ENCODE measurements around the gene ADAMTS2. TPM values are rescaled to one million over a fixed set of nuclear protein-coding genes. Genes with fewer than 3 reads are reported as not detected.

The ADAMTS2 gene
- total RNA-seq, 1 donor from 2014 or later, result 23.5 TPM

DNA sequence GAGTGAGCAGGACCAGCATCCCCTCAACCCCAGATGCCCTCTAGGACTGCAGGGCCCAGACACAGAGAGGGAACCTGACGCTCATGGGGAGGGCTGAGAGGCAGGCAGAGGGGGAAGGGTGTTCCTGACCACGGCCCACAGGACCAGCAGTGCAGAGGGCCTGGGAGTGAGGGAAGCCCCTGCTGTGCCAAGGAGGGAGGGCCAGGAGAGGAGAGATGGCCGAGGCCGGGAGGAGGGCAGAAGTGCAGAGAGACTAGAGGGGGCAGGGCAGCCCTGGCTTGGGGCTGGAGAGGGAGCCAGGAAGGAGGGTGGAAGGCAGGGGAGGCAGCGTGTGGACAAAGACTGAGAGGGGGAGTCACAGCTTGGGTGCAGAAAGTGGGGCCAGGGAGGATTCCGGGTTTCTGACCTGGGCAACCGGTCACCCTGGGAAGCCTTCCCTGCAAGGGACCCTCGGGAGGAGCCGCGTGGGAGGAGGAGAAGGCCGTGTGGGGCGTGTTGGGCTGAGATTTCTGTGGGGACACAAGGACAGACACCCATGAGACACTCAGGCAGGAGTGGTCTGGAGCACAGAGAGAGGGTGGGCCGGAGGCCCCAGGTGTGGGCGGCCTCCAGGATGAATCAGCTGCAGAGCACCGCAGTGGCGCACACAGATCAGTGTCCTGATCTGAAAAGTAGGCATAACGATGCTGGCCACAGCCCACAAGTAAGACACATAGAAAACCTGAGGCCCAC lies 117.5 kb downstream of the ADAMTS2 start:
- Mint-ChIP-seq H3K27me3 (ENCODE audit: unreplicated experiment) (peaks cover 10% of the 10 kb centered on the region), H3K36me3 (ENCODE audit: unreplicated experiment) (peaks cover 16% of the 10 kb centered on the region), H3K4me3 (ENCODE audit: unreplicated experiment) (no peak overlapping the region), H3K27ac (ENCODE audit: unreplicated experiment) (no peak overlapping the region), H3K9me3 (ENCODE audit: unreplicated experiment) (peaks cover 27% of the 10 kb centered on the region), H3K4me1 (ENCODE audit: low read depth, unreplicated experiment) (peaks cover 22% of the 10 kb centered on the region)
- TF ChIP-seq, protein P1, sequence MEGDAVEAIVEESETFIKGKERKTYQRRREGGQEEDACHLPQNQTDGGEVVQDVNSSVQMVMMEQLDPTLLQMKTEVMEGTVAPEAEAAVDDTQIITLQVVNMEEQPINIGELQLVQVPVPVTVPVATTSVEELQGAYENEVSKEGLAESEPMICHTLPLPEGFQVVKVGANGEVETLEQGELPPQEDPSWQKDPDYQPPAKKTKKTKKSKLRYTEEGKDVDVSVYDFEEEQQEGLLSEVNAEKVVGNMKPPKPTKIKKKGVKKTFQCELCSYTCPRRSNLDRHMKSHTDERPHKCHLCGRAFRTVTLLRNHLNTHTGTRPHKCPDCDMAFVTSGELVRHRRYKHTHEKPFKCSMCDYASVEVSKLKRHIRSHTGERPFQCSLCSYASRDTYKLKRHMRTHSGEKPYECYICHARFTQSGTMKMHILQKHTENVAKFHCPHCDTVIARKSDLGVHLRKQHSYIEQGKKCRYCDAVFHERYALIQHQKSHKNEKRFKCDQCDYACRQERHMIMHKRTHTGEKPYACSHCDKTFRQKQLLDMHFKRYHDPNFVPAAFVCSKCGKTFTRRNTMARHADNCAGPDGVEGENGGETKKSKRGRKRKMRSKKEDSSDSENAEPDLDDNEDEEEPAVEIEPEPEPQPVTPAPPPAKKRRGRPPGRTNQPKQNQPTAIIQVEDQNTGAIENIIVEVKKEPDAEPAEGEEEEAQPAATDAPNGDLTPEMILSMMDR (IDR thresholded peaks at IDR 0.05; ENCODE audit: partially characterized antibody, unreplicated experiment), result no peak
- no peak for DNase-seq

DNA sequence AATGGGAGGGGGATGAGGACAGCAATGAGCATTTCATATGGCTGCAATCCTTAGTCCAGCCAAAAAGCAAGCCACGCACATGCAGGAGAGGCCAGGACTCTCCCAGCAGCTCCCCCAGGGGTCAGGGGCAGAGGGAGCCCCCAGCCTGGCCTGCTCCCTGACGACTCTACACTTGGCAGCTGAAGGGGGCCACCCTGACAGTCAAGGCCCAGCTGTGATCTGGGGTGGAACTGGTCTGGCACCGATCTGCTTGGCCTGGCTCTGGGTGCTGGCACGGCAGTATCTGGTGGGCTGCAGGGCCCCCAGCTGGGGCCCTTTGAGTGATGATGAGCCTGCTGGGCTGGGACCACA lies 118.1 kb downstream of the ADAMTS2 start:
- Mint-ChIP-seq H3K36me3 (ENCODE audit: unreplicated experiment) (peaks cover 17% of the 10 kb centered on the region), H3K27me3 (ENCODE audit: unreplicated experiment) (peaks cover 10% of the 10 kb centered on the region), H3K4me3 (ENCODE audit: unreplicated experiment) (no peak overlapping the region), H3K9me3 (ENCODE audit: unreplicated experiment) (peaks cover 27% of the 10 kb centered on the region), H3K4me1 (ENCODE audit: low read depth, unreplicated experiment) (peaks cover 21% of the 10 kb centered on the region), H3K27ac (ENCODE audit: unreplicated experiment) (no peak overlapping the region)
- no peak for DNase-seq
- TF ChIP-seq, protein P1 (IDR thresholded peaks at IDR 0.05; ENCODE audit: partially characterized antibody, unreplicated experiment), result no peak

DNA sequence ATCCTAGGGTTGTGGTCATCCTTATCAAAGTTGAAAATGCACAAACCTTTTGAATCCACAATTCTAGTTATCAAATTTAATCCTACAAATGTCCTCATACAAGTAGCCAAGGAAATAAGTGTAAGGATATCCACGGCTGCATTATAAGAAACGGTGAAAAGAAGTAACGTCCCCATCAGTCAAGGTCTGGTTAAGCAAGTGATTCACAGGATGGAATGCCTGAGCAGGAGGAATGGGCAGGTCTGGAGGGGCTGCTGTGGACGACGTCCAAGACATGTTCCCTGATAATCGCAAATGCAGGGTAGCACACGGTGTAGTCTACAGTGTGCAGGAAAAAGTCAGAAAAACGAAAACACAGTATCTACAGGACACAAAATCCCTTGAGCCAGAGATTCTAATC lies 118.6 kb downstream of the ADAMTS2 start:
- no peak overlapping the region for H3K27ac Mint-ChIP-seq (ENCODE audit: unreplicated experiment)
- no peak overlapping the region for H3K4me3 Mint-ChIP-seq (ENCODE audit: unreplicated experiment)
- peaks cover 27% of the 10 kb centered on the region for H3K9me3 Mint-ChIP-seq (ENCODE audit: unreplicated experiment)
- H3K4me1 Mint-ChIP-seq (ENCODE audit: low read depth, unreplicated experiment), result peaks cover 20% of the 10 kb centered on the region
- TF ChIP-seq, protein P1 (IDR thresholded peaks at IDR 0.05; ENCODE audit: partially characterized antibody, unreplicated experiment), result no peak
- H3K36me3 Mint-ChIP-seq (ENCODE audit: unreplicated experiment), result peaks cover 17% of the 10 kb centered on the region
- peaks cover 12% of the 10 kb centered on the region for H3K27me3 Mint-ChIP-seq (ENCODE audit: unreplicated experiment)
- DNase-seq, result no peak

DNA sequence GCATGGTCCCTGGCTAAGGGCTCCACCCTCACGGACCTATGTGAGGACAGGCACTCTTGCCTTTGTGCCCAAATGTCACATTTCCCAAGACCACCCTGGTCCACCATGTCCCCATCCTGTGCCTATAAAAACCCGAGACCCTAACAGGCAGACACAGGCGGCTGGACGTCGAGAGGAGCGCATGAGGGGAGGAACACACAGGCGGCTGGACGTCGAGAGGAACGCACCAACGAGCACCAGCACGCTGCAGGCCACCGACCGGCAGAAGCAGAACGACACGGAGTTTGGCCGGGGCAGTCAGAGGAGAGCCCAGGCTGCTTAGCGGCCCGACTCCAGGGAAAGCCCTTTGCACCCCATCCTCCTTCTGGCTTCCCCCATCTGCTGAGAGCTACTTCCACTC lies 119.9 kb downstream of the ADAMTS2 start:
- Mint-ChIP-seq H3K27ac (ENCODE audit: unreplicated experiment) (no peak overlapping the region), H3K9me3 (ENCODE audit: unreplicated experiment) (peaks cover 29% of the 10 kb centered on the region), H3K36me3 (ENCODE audit: unreplicated experiment) (peaks cover 17% of the 10 kb centered on the region), H3K4me3 (ENCODE audit: unreplicated experiment) (no peak overlapping the region), H3K4me1 (ENCODE audit: low read depth, unreplicated experiment) (peaks cover 16% of the 10 kb centered on the region), H3K27me3 (ENCODE audit: unreplicated experiment) (peaks cover 12% of the 10 kb centered on the region)
- DNase-seq, result no peak
- TF ChIP-seq, protein P1 (IDR thresholded peaks at IDR 0.05; ENCODE audit: partially characterized antibody, unreplicated experiment), result no peak

DNA sequence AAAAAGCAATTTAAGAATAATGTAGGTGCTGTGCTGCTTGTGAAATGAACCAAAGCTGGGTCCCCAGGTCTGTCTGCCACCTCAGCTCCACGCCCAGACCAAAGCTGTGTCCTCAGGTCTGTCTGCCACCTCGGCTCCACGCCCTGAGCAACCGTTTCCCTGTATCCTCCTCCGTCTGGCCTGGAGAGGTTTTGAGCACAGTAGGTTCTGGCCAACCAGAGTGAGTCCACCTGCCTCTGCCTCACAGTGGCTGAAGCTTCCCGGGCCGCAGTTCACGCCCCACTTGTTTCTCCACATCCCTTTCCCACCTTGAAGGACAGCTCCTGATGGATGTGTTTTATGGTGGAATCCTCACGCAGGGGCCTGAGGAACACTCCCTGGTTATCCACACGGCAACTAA lies 120.5 kb downstream of the ADAMTS2 start:
- Mint-ChIP-seq H3K36me3 (ENCODE audit: unreplicated experiment) (peaks cover 17% of the 10 kb centered on the region), H3K27me3 (ENCODE audit: unreplicated experiment) (peaks cover 12% of the 10 kb centered on the region), H3K4me1 (ENCODE audit: low read depth, unreplicated experiment) (peaks cover 14% of the 10 kb centered on the region), H3K4me3 (ENCODE audit: unreplicated experiment) (no peak overlapping the region), H3K27ac (ENCODE audit: unreplicated experiment) (no peak overlapping the region), H3K9me3 (ENCODE audit: unreplicated experiment) (peaks cover 29% of the 10 kb centered on the region)
- DNase-seq, result no peak
- TF ChIP-seq, protein P1 (IDR thresholded peaks at IDR 0.05; ENCODE audit: partially characterized antibody, unreplicated experiment), result no peak

Measured in glutamatergic neuron (in vitro differentiated cells).